ENCODE results near the gene JAG2.

The JAG2 gene

GRCh38 chr14:105165761-105166485, 2.7 kb downstream of the JAG2 start:
- no peaks in the 10 kb centered on the region for H4K20me1 ChIP-seq (ENCODE audit: low read depth, low read length)
- H3K9ac ChIP-seq (ENCODE audit: low read length) = no peak overlapping the region
- H3K79me2 ChIP-seq (ENCODE audit: insufficient read depth, low read length) = no peaks in the 10 kb centered on the region
- TF ChIP-seq EZH2phosphoT487 (conservative IDR thresholded peaks at IDR 0.05; ENCODE audit: low read length) = no peak
- TF ChIP-seq CTCF (IDR thresholded peaks at IDR 0.05; ENCODE audit: insufficient read depth, low read length, poor library complexity, severe bottlenecking) = no peak
- H3K27me3 ChIP-seq (ENCODE audit: low read length) = no peaks in the 10 kb centered on the region
- no peaks in the 10 kb centered on the region for H3K9me2 ChIP-seq (replicated peaks; ENCODE audit: insufficient read depth, low read length)
- H3K4me2 ChIP-seq (ENCODE audit: low read depth, low read length, poor library complexity, severe bottlenecking) = no peak overlapping the region
- no peak overlapping the region for H3K4me3 ChIP-seq (ENCODE audit: insufficient read depth, low read length, poor library complexity, severe bottlenecking)
- no peaks in the 10 kb centered on the region for H3K9me3 ChIP-seq (ENCODE audit: insufficient read depth, low read length)
- no peaks in the 10 kb centered on the region for H3K36me3 ChIP-seq (ENCODE audit: low read length)
- no peak overlapping the region for H2AFZ ChIP-seq (ENCODE audit: low read depth, low read length, severe bottlenecking)
- no peak overlapping the region for H3K27ac ChIP-seq (ENCODE audit: low read depth, low read length)
- no peaks in the 10 kb centered on the region for H3F3A ChIP-seq (ENCODE audit: insufficient read depth)

GRCh38 chr14:105165134-105165704, 3.4 kb downstream of the JAG2 start:
- no peaks in the 10 kb centered on the region for H3F3A ChIP-seq (ENCODE audit: insufficient read depth)
- H3K9me3 ChIP-seq (ENCODE audit: insufficient read depth, low read length) = no peaks in the 10 kb centered on the region
- H3K27me3 ChIP-seq (ENCODE audit: low read length) = no peaks in the 10 kb centered on the region
- TF ChIP-seq EZH2phosphoT487 (conservative IDR thresholded peaks at IDR 0.05; ENCODE audit: low read length) = no peak
- no peak for TF ChIP-seq CTCF (IDR thresholded peaks at IDR 0.05; ENCODE audit: insufficient read depth, low read length, poor library complexity, severe bottlenecking)
- no peak overlapping the region for H3K4me3 ChIP-seq (ENCODE audit: insufficient read depth, low read length, poor library complexity, severe bottlenecking)
- no peak overlapping the region for H3K4me2 ChIP-seq (ENCODE audit: low read depth, low read length, poor library complexity, severe bottlenecking)
- no peaks in the 10 kb centered on the region for H3K36me3 ChIP-seq (ENCODE audit: low read length)
- H4K20me1 ChIP-seq (ENCODE audit: low read depth, low read length) = no peaks in the 10 kb centered on the region
- H3K9me2 ChIP-seq (replicated peaks; ENCODE audit: insufficient read depth, low read length) = no peaks in the 10 kb centered on the region
- H3K9ac ChIP-seq (ENCODE audit: low read length) = no peak overlapping the region
- H2AFZ ChIP-seq (ENCODE audit: low read depth, low read length, severe bottlenecking) = no peak overlapping the region
- H3K27ac ChIP-seq (ENCODE audit: low read depth, low read length) = no peak overlapping the region
- no peaks in the 10 kb centered on the region for H3K79me2 ChIP-seq (ENCODE audit: insufficient read depth, low read length)

- H3K4me3 ChIP-seq (ENCODE audit: insufficient read depth, low read length, poor library complexity, severe bottlenecking) = no peak overlapping the region
- no peaks in the 10 kb centered on the region for H4K20me1 ChIP-seq (ENCODE audit: low read depth, low read length)
- H3K9ac ChIP-seq (ENCODE audit: low read length) = no peak overlapping the region
- no peak for TF ChIP-seq CTCF (IDR thresholded peaks at IDR 0.05; ENCODE audit: insufficient read depth, low read length, poor library complexity, severe bottlenecking)
- no peaks in the 10 kb centered on the region for H3K79me2 ChIP-seq (ENCODE audit: insufficient read depth, low read length)
- no peak overlapping the region for H3K4me2 ChIP-seq (ENCODE audit: low read depth, low read length, poor library complexity, severe bottlenecking)
- no peaks in the 10 kb centered on the region for H3K9me2 ChIP-seq (replicated peaks; ENCODE audit: insufficient read depth, low read length)
- no peaks in the 10 kb centered on the region for H3K36me3 ChIP-seq (ENCODE audit: low read length)
- no peak overlapping the region for H2AFZ ChIP-seq (ENCODE audit: low read depth, low read length, severe bottlenecking)
- H3K27me3 ChIP-seq (ENCODE audit: low read length) = no peaks in the 10 kb centered on the region
- H3K27ac ChIP-seq (ENCODE audit: low read depth, low read length) = no peak overlapping the region
- no peaks in the 10 kb centered on the region for H3F3A ChIP-seq (ENCODE audit: insufficient read depth)
- H3K9me3 ChIP-seq (ENCODE audit: insufficient read depth, low read length) = no peaks in the 10 kb centered on the region
Observed at GRCh38 chr14:105163040-105163742, 5.4 kb downstream of the JAG2 start.
